ENCODE data around the gene PFDN4.

The PFDN4 gene, protein sequence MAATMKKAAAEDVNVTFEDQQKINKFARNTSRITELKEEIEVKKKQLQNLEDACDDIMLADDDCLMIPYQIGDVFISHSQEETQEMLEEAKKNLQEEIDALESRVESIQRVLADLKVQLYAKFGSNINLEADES

DNA sequence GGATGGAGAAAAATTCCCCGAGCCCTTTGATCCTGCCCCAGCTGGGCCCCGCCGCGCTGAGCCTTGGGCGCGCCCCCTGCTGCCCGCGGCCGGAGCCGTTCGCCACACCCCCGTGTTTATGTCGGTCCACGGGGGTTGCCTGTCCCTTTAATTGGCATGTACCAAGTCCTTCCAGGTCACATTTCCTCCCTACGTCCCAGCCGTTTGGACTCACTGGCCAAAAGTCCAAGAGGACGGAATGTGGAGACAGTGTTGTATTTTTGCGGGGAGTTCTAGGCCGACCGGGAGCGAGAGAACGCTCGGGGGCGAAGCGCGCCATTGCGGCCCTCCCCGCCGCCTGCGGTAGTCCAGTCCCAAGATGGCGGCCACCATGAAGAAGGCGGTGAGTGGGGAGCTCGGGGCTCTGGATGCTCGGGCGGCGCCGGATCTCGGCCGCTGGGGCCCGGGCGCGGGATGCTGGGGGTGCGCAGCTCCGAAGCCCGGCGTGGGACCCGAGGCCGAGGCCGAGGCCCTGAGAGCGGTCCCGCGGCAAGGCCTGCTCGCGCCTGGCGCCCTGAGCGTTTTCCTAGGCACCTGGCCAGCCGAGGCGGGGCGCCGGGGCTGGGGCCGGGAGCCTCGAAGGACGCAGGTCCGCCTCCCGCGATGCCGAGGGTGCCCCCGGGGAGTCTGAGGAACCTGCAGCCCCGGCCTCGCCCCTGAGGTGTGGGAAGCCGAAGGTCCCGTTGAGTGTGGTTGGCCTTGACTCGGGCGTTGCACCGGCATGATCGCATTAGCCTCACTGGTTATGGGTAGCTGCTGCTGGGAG is at the start of gene PFDN4:
Gene PFDN4 (plus strand): TSS at position 345 of the 805 bp plus-strand sequence. CDS start 14 bp downstream, at position 359.
- Histone ChIP-seq H3K27me3 (ENCODE audit: control insufficient read depth in 5 of 5, insufficient read depth in 4 of 5, low read length in 5 of 5) (no peaks in the 10 kb centered on the region), H3K27ac (ENCODE audit: low read depth, low read length) (peak within 1 kb of the TSS; percentile 98), H3K4me3 (ENCODE audit: low read depth in 1 of 5, low read length in 5 of 5) (peak within 1 kb of the TSS; percentile 87 to 98 (median 98)), H3K9ac (ENCODE audit: low read length in 5 of 5) (peak within 1 kb of the TSS; percentile 93 to 99 (median 99)), H3K9me3 (ENCODE audit: control insufficient read depth in 5 of 5, low read length in 5 of 5) (no peaks in the 10 kb centered on the region), H3K36me3 (ENCODE audit: control insufficient read depth in 5 of 5, insufficient read depth in 5 of 5, low read length in 5 of 5) (peaks cover 0 to 4% (median 0%) of the 10 kb centered on the region in 5 donors), H3K4me1 (ENCODE audit: control insufficient read depth in 5 of 5, insufficient read depth in 5 of 5, low read length in 5 of 5) (peaks cover 0 to 27% (median 24%) of the 10 kb centered on the region in 5 donors)

DNA sequence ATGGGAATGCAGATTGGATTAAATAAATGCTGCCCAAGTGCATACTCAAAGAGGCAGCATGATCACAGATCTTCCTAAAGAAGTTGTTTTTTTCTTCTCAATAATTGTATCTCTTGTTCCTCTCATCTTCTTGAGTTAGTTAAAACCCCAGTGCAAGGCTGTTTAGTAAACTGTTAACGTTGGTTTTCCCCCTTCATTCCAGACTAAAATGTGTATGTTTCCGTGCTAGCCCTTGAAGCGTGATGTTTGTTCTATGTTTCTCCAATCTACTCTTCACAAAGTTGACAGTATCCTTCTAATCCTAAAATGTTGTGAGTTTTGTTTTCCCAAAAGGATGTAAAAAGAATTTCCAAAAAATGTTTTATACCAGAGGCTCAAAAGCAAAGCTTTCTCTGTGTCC is 49.7 kb upstream of the PFDN4 start:
- H3K27ac ChIP-seq (ENCODE audit: low read depth, low read length), result no peak overlapping the region
- H3K4me1 ChIP-seq (ENCODE audit: control insufficient read depth in 5 of 5, insufficient read depth in 5 of 5, low read length in 5 of 5), result no peaks in the 10 kb centered on the region
- no peak overlapping the region for H3K9ac ChIP-seq (ENCODE audit: low read length in 5 of 5)
- H3K4me3 ChIP-seq (ENCODE audit: low read depth in 1 of 5, low read length in 5 of 5), result no peak overlapping the region
- H3K36me3 ChIP-seq (ENCODE audit: control insufficient read depth in 5 of 5, insufficient read depth in 5 of 5, low read length in 5 of 5), result no peaks in the 10 kb centered on the region
- H3K9me3 ChIP-seq (ENCODE audit: control insufficient read depth in 5 of 5, low read length in 5 of 5), result no peaks in the 10 kb centered on the region
- H3K27me3 ChIP-seq (ENCODE audit: control insufficient read depth in 5 of 5, insufficient read depth in 4 of 5, low read length in 5 of 5), result peaks cover 3 to 8% (median 5%) of the 10 kb centered on the region in 5 donors

DNA sequence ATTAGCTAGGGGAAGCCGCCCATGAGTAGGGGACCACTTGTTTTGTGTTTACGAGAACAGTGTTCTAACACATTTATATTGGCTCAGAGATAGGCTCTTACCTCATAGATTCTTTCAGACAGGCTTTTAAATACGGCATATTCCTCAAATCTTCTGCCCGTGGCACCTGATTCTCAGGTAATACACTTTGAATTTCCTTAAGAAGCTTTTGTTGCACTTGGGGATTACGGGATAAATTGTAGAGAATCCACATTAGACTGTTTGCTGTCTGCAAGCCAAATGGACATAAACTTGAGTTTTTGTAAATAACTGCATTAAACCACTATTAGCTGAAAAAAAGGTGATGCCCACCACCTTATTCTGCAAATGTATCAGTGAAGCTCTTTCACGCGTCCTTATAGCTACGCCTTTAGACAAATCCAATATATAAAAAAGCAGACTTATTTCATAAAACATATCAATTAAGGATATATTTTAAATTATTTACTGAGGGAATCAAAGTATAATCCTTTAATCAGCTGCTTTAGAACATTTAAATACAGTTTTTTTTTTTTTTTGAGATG is 49.0 kb upstream of the PFDN4 start:
- Histone ChIP-seq H3K36me3 (ENCODE audit: control insufficient read depth in 5 of 5, insufficient read depth in 5 of 5, low read length in 5 of 5) (no peaks in the 10 kb centered on the region), H3K27me3 (ENCODE audit: control insufficient read depth in 5 of 5, insufficient read depth in 4 of 5, low read length in 5 of 5) (peaks cover 3 to 8% (median 5%) of the 10 kb centered on the region in 5 donors), H3K9me3 (ENCODE audit: control insufficient read depth in 5 of 5, low read length in 5 of 5) (no peaks in the 10 kb centered on the region), H3K9ac (ENCODE audit: low read length in 5 of 5) (no peak overlapping the region), H3K4me1 (ENCODE audit: control insufficient read depth in 5 of 5, insufficient read depth in 5 of 5, low read length in 5 of 5) (no peaks in the 10 kb centered on the region), H3K4me3 (ENCODE audit: low read depth in 1 of 5, low read length in 5 of 5) (no peak overlapping the region), H3K27ac (ENCODE audit: low read depth, low read length) (no peak overlapping the region)

DNA sequence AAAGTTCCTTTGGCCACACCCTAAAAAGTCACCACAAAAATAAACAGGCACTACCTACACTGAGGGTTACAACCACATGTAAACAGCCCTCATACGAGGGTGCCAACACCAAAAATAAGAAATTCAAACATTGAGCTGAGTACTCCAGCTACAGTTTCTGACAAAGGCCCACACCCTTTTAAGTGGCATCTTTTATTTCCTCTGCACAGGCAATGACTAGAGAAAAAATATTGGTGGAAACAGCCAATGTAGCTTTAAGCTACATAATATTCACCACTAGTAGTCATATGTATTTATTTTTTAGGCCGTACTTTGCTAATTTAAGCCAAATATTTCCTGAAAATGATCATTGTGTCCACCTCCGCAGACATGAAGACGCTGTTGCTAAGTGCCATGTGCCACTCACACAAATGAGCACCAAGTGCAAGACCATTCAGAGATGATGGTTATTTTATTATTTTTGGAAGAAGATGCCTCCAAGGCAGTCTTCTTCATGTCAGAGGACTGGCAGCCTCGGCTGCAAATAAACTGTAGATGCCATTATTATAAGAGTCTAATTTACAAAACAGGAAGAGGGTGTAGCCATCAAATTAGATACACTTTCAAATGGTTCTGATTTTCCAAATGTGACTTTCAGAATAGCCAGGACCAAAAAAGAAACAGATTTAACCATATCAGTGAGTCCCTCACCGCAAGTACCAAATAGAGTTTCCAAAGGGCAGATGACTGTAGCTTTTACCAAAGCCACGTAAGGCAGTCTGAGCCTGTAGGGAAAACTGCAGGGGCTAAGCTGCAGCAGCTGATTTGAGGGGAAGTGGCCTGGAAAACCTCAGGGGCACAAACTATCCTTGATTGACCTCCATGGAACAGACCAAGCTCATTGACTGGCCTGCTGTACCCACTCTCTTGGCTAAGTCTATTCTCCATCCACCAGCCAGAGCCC is 47.6 kb upstream of the PFDN4 start:
- Histone ChIP-seq H3K27ac (ENCODE audit: low read depth, low read length) (no peak overlapping the region), H3K36me3 (ENCODE audit: control insufficient read depth in 5 of 5, insufficient read depth in 5 of 5, low read length in 5 of 5) (no peaks in the 10 kb centered on the region), H3K9me3 (ENCODE audit: control insufficient read depth in 5 of 5, low read length in 5 of 5) (no peaks in the 10 kb centered on the region), H3K4me3 (ENCODE audit: low read depth in 1 of 5, low read length in 5 of 5) (no peak overlapping the region), H3K27me3 (ENCODE audit: control insufficient read depth in 5 of 5, insufficient read depth in 4 of 5, low read length in 5 of 5) (peaks cover 3 to 10% (median 4%) of the 10 kb centered on the region in 5 donors), H3K4me1 (ENCODE audit: control insufficient read depth in 5 of 5, insufficient read depth in 5 of 5, low read length in 5 of 5) (no peaks in the 10 kb centered on the region), H3K9ac (ENCODE audit: low read length in 5 of 5) (no peak overlapping the region)

DNA sequence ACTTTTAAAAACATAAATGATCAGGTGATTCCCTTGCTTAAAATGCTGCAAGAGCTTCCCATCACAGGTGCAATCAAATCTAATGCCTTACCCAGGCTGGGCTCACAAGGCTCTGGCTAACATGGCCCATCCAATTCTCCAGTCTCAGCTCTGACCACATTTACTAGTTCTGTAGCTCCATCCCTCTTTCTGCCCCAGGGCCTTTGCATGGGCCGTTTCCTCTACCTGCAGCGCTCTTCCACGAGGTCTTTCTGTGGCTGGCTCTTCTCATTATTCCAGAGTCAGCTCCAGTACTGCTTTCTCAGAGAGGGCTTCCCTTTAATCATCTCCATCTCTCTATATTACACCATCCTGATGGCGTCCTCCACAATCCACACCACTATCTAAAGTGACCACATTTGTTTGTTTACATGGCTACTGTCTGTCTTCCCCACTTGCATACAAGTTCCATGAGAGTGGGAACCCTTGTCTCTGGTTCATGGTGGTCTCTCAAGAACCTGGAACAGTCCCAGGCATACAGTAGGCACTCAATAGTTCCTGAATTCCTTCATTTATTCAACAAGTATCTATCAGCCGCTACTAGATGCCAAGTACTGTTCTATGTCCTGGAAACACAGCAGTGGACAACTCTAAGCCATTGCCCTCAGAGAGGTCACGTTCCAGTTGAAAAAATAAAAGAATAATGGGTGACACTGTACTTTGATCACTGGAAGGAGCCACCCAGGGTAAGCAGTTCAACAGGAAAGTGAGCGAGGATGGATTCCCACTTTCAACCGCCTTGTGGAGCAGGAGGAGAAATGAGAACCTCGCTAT is 46.7 kb upstream of the PFDN4 start:
- no peaks in the 10 kb centered on the region for H3K4me1 ChIP-seq (ENCODE audit: control insufficient read depth in 5 of 5, insufficient read depth in 5 of 5, low read length in 5 of 5)
- no peaks in the 10 kb centered on the region for H3K9me3 ChIP-seq (ENCODE audit: control insufficient read depth in 5 of 5, low read length in 5 of 5)
- H3K9ac ChIP-seq (ENCODE audit: low read length in 5 of 5), result no peak overlapping the region
- no peak overlapping the region for H3K27ac ChIP-seq (ENCODE audit: low read depth, low read length)
- no peaks in the 10 kb centered on the region for H3K36me3 ChIP-seq (ENCODE audit: control insufficient read depth in 5 of 5, insufficient read depth in 5 of 5, low read length in 5 of 5)
- peaks cover 3 to 12% (median 7%) of the 10 kb centered on the region in 5 donors for H3K27me3 ChIP-seq (ENCODE audit: control insufficient read depth in 5 of 5, insufficient read depth in 4 of 5, low read length in 5 of 5)
- no peak overlapping the region for H3K4me3 ChIP-seq (ENCODE audit: low read depth in 1 of 5, low read length in 5 of 5)

DNA sequence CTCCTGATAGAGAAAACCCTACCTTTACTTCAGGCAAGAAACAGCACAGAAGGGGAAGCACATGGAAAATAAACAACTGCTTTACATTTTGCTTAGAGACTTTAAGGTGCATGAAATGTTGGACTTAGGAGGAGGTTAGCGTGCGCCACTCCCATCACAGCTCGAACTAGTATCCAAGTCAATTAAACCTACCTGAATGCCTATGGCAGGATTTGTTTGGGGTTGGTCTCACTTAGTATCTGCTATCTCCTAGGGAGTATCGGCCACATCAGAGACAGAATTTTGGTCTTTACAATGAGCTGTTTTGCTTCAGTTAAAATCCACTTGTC is 46.1 kb upstream of the PFDN4 start:
- Histone ChIP-seq H3K9ac (ENCODE audit: low read length in 5 of 5) (no peak overlapping the region), H3K36me3 (ENCODE audit: control insufficient read depth in 5 of 5, insufficient read depth in 5 of 5, low read length in 5 of 5) (no peaks in the 10 kb centered on the region), H3K4me3 (ENCODE audit: low read depth in 1 of 5, low read length in 5 of 5) (no peak overlapping the region), H3K27me3 (ENCODE audit: control insufficient read depth in 5 of 5, insufficient read depth in 4 of 5, low read length in 5 of 5) (peaks cover 4 to 12% (median 7%) of the 10 kb centered on the region in 5 donors), H3K27ac (ENCODE audit: low read depth, low read length) (no peak overlapping the region), H3K9me3 (ENCODE audit: control insufficient read depth in 5 of 5, low read length in 5 of 5) (no peaks in the 10 kb centered on the region), H3K4me1 (ENCODE audit: control insufficient read depth in 5 of 5, insufficient read depth in 5 of 5, low read length in 5 of 5) (no peaks in the 10 kb centered on the region)

DNA sequence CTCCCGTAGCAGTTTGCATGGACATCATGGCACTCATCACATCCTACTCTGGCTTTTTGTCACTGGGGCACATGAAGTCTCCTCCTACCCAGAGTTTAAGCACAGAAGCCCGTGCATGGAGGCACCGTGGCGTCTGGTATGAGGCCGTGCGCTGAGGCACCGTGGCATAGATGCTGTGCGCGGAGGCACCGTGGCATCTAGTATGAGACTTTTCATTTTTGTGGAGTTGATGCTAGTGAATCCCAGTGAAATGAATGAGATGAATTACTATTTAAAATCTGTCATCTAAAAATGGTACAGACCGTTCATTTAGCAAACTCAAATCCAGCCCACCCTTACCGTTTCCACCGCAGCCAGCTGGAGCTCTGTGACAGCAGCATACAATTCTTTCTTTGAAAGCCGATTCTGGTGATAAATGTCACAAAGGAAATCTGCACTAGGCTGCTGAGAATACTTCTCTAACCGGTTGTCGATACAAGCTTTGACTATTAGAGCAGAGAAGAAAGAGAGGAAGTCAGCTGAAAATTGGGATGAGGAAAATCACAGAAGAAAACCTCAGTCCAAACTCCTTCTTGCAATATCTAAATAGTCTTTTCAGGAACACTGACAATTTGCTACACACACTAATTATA is 45.4 kb upstream of the PFDN4 start:
- no peak overlapping the region for H3K4me3 ChIP-seq (ENCODE audit: low read depth in 1 of 5, low read length in 5 of 5)
- no peaks in the 10 kb centered on the region for H3K4me1 ChIP-seq (ENCODE audit: control insufficient read depth in 5 of 5, insufficient read depth in 5 of 5, low read length in 5 of 5)
- no peaks in the 10 kb centered on the region for H3K9me3 ChIP-seq (ENCODE audit: control insufficient read depth in 5 of 5, low read length in 5 of 5)
- H3K36me3 ChIP-seq (ENCODE audit: control insufficient read depth in 5 of 5, insufficient read depth in 5 of 5, low read length in 5 of 5), result no peaks in the 10 kb centered on the region
- H3K9ac ChIP-seq (ENCODE audit: low read length in 5 of 5), result no peak overlapping the region
- H3K27me3 ChIP-seq (ENCODE audit: control insufficient read depth in 5 of 5, insufficient read depth in 4 of 5, low read length in 5 of 5), result peaks cover 3 to 18% (median 9%) of the 10 kb centered on the region in 5 donors
- H3K27ac ChIP-seq (ENCODE audit: low read depth, low read length), result no peak overlapping the region

DNA sequence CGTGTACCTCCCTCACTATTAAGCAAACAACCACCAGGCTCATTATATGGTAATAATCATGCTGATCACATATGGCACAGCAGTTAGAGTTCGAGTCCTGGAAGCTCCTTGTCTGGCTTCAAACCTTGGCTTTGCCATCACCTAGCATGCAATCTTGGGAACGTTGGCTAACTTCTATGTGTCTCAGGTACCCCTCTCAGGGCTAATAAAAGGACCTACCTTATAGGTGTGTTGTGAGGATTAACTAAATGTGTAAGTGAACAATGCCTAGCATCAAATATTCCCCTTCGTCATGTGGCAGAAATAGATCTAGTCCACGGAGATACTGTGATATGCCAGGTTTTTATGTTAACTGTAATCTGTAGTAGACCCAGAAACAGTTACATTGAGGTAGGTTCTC is 44.5 kb upstream of the PFDN4 start:
- Histone ChIP-seq H3K4me3 (ENCODE audit: low read depth in 1 of 5, low read length in 5 of 5) (no peak overlapping the region), H3K36me3 (ENCODE audit: control insufficient read depth in 5 of 5, insufficient read depth in 5 of 5, low read length in 5 of 5) (no peaks in the 10 kb centered on the region), H3K9me3 (ENCODE audit: control insufficient read depth in 5 of 5, low read length in 5 of 5) (no peaks in the 10 kb centered on the region), H3K4me1 (ENCODE audit: control insufficient read depth in 5 of 5, insufficient read depth in 5 of 5, low read length in 5 of 5) (no peaks in the 10 kb centered on the region), H3K9ac (ENCODE audit: low read length in 5 of 5) (no peak overlapping the region), H3K27me3 (ENCODE audit: control insufficient read depth in 5 of 5, insufficient read depth in 4 of 5, low read length in 5 of 5) (peaks cover 4 to 26% (median 14%) of the 10 kb centered on the region in 5 donors), H3K27ac (ENCODE audit: low read depth, low read length) (no peak overlapping the region)

DNA sequence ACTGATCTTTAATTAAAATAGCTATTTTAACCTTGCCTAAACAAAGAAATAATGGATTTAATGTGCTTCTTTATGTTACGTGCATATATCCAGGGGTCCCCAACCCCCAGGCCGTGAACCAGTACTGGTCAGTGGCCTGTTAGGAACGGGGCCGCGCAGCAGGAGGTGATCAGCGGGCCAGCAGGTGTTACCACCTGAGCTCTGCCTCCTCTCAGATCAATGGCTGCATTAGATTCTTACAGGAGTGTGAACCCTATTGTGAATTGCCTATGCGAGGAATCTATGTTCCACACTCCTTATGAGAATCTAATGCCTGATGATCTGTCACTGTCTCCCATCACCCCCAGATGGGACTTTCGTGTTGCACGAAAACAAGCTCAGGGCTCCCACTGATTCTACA is 42.9 kb upstream of the PFDN4 start:
- Histone ChIP-seq H3K4me3 (ENCODE audit: low read depth in 1 of 5, low read length in 5 of 5) (no peak overlapping the region), H3K27ac (ENCODE audit: low read depth, low read length) (no peak overlapping the region), H3K9me3 (ENCODE audit: control insufficient read depth in 5 of 5, low read length in 5 of 5) (no peaks in the 10 kb centered on the region), H3K4me1 (ENCODE audit: control insufficient read depth in 5 of 5, insufficient read depth in 5 of 5, low read length in 5 of 5) (no peaks in the 10 kb centered on the region), H3K36me3 (ENCODE audit: control insufficient read depth in 5 of 5, insufficient read depth in 5 of 5, low read length in 5 of 5) (no peaks in the 10 kb centered on the region), H3K9ac (ENCODE audit: low read length in 5 of 5) (no peak overlapping the region), H3K27me3 (ENCODE audit: control insufficient read depth in 5 of 5, insufficient read depth in 4 of 5, low read length in 5 of 5) (peaks cover 2 to 33% (median 21%) of the 10 kb centered on the region in 5 donors)

Measured in subcutaneous abdominal adipose tissue (tissue), 5 donors.